RKO (cell line): ENCODE results near the gene R3HDM1.
"Not testable (repeated sequence)": the region's sequence is repeated elsewhere in the genome, so short reads cannot be mapped to it uniquely, and the experiment has no call there.

Experiments
- DNase-seq: peaks from one replicate; pipeline ENCODE4 v3.0.0-alpha.2; 2016; ENCODE audit warnings: low spot score

R3HDM1 gene

GRCh38 chr2:135709992-135710391, 178.7 kb downstream of the R3HDM1 start:
- DNase-seq, result peak; percentile 37

- not testable (repeated sequence) for DNase-seq
Measured at GRCh38 chr2:135715086-135715485, 183.8 kb downstream of the R3HDM1 start.

- no peak for DNase-seq
Measured at GRCh38 chr2:135728064-135728743, 196.9 kb downstream of the R3HDM1 start.

GRCh38 chr2:135732561-135732960, 201.3 kb downstream of the R3HDM1 start:
- DNase-seq, result no peak

- no peak for DNase-seq
Measured at GRCh38 chr2:135733045-135733444, 201.8 kb downstream of the R3HDM1 start.

- no peak for DNase-seq
Measured at GRCh38 chr2:135736546-135736945, 205.3 kb downstream of the R3HDM1 start.

GRCh38 chr2:135740206-135740605, 208.9 kb downstream of the R3HDM1 start:
- no peak for DNase-seq

- no peak for DNase-seq
Measured at GRCh38 chr2:135741043-135741394, 209.7 kb downstream of the R3HDM1 start.

GRCh38 chr2:135741395-135742324, 210.4 kb downstream of the R3HDM1 start, which contains the start of gene UBXN4:
TSS of gene UBXN4 (plus strand) at chr2:135741855. CDS start at chr2:135741930, 75 bp downstream.
- peak; percentile 99 for DNase-seq

GRCh38 chr2:135742325-135742757, 211.1 kb downstream of the R3HDM1 start:
- DNase-seq, result peak; percentile 78

- peak; percentile 40 for DNase-seq
Measured at GRCh38 chr2:135743860-135744259, 212.6 kb downstream of the R3HDM1 start.

GRCh38 chr2:135744760-135745314, 213.6 kb downstream of the R3HDM1 start:
- DNase-seq, result peak; percentile 71

- peak; percentile 45 for DNase-seq
Measured at GRCh38 chr2:135745545-135745944, 214.3 kb downstream of the R3HDM1 start.

- DNase-seq, result no peak
Measured at GRCh38 chr2:135755573-135755972, 224.3 kb downstream of the R3HDM1 start.

GRCh38 chr2:135756692-135757091, 225.4 kb downstream of the R3HDM1 start:
- no peak for DNase-seq

- DNase-seq, result no peak
Measured at GRCh38 chr2:135762022-135762421, 230.7 kb downstream of the R3HDM1 start.

GRCh38 chr2:135762530-135762929, 231.2 kb downstream of the R3HDM1 start:
- no peak for DNase-seq

- no peak for DNase-seq
Measured at GRCh38 chr2:135768863-135769262, 237.6 kb downstream of the R3HDM1 start.

- no peak for DNase-seq
Measured at GRCh38 chr2:135773319-135773718, 242.0 kb downstream of the R3HDM1 start.

GRCh38 chr2:135773917-135774316, 242.6 kb downstream of the R3HDM1 start:
- DNase-seq, result peak; percentile 56
